Ammon's horn (tissue), 1 donor: Measurements from ENCODE around the gene CLDN1.

Experiments used
- DNase-seq: peaks from one replicate; pipeline ENCODE4 v3.0.0-alpha.2; 2016; ENCODE audit warnings: low spot score

The CLDN1 gene, protein sequence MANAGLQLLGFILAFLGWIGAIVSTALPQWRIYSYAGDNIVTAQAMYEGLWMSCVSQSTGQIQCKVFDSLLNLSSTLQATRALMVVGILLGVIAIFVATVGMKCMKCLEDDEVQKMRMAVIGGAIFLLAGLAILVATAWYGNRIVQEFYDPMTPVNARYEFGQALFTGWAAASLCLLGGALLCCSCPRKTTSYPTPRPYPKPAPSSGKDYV

DNA sequence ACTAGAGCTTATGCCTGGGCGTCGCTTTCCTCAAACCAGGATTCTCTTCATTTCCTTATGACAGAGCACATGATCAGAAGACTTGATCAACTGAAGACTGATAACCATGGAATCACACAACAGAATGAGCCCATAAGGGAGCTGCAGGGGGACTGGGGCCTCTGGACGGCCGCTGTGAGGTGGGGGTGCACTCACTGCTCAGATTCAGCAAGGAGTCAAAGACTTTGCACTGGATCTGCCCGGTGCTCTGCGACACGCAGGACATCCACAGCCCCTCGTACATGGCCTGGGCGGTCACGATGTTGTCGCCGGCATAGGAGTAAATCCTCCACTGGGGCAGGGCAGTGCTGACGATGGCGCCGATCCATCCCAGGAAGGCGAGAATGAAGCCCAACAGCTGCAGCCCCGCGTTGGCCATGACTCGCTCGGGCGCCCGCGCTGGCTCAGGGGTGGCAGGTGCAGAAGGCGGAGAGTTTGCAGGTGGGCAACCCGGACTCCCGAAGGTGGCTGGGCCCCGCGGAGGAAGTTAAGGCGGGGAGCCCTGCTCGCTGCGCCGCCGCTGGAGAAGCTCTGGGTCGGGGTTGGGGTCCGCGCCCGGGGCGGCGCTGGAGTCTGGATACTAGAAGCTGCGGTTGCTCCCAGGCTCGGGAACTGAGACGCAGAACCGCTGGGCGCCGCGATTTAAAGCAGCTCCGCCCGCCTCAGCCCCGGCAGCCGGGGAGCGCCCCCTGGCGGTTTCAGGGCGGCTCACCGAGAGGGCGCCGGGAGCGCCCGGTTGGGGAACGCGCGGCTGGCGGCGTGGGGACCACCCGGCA, at the start of gene CLDN1:
TSS of gene CLDN1 (minus strand) at position 658 of the 815 bp plus-strand sequence. CDS start at position 418, 240 bp downstream.
- DNase-seq: peak; percentile 79

DNA sequence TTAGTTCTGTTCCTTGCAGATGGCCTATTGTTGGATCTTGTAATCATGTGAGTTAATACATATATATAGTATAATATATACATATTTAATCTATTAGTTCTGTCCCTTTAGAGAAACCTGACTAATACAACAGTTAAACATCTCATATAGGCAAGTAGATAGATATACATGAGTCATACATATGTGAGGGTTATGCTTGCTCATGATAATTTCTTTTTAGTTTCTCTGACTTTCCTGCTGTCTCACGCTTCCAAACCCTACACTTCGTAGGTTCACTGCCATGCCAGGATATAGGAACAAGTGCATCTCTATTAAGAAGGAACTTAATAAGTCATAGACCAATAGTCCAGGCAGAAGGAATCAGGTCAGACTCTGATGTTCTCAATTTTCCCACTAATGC, 48.9 kb upstream of the CLDN1 start:
- no peak for DNase-seq

DNA sequence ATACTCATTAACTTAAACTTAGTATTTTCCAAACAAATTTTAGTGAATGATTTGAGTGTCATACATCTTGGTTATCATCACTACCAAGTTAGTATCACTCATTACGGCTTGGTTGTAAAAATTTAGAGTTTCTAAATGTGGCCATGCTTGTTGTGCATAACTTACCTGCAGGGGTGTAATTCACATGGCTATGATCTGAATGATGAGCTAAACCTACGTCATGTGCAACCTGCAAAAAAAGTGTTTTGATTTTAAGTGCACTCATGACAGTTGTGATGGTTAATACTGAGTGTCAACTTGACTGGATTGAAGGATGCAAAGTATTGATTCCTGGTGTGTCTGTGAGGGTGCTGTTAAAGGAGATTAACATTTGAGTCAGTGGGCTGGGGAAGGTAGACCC, 48.1 kb upstream of the CLDN1 start:
- DNase-seq: no peak

DNA sequence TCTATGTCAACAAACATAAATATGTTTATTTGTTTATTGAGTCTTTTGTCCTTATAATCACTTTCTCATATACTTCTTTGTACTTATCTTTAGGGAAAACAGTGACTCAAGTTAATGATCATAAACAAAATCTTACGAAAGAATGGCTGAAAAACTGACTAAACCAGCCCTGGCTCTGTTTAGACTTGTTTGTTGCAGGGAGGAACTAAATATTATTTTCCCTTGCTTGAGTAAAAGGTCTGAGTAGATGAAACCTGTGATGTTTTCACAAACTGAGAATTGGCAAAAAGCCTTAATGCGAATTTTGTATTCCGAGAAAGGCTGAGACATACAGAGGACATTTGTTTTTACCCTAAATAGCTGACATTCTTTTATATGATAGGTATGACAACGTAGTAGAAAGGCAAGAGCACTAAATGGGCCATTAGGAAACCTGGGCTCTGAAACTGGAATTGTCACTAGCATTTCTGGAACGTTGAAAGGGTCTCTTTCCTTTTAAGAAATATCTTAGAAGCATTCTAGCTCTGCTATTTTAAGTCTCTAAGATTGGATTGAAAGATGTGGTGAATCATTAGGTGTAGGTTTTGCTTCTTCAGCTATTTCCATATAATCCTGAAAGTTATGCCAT, 47.5 kb upstream of the CLDN1 start:
- DNase-seq: no peak

DNA sequence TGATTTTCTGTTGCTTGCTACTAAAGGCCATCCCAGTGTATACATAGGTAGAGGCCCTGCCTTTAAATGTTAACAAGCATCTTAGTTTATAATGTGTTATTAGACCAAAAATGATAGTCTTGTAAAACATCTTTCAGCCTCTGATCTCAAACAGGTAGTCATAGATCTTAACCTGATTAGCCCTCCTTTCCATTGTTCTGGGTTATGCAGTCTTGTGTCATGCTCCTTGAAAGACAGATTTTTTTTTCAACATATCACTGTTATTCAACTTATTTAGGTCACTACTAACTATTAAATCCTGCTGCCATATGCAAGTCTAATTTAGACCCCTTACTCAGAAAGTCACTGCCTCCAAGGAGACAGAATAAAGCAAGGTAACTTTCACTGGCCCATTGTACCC, 46.6 kb upstream of the CLDN1 start:
- no peak for DNase-seq

DNA sequence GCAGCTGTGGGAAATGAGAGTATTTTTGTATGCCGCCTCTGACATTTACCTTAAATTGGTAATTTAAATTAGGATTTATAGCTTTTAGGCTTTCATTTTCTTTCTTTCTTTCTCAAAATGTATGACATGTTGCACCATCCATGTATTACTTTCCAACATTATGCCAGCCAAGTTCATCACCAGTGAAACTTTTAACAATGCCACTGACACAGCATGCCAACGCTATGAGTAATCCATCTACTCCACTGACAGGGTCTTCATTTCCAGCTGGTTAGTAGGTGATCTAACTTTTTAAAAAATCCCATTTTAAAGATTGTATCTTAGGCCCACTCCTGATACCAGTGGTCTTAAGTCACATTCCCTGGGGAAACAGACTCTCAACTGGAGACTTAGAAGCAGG, 43.9 kb upstream of the CLDN1 start:
- no peak for DNase-seq

DNA sequence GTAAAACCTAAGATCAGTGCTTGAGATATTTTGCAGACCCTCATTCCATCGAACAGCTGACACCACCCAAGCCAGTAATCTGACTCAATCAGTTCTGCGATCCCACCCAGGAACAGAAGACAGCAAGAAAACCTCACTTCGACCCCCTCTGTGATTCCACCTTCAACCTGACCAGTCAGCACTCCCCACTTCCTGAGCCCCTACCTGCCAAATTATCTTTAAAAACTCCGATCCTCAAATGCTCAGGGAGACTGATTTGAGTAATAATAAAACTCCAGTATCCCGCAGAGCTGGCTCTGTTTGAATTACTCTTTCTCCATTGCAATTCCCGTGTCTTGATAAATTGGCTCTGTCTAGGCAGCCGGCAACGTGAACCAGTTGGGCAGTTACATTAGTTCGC, 40.0 kb upstream of the CLDN1 start:
- DNase-seq: no peak

DNA sequence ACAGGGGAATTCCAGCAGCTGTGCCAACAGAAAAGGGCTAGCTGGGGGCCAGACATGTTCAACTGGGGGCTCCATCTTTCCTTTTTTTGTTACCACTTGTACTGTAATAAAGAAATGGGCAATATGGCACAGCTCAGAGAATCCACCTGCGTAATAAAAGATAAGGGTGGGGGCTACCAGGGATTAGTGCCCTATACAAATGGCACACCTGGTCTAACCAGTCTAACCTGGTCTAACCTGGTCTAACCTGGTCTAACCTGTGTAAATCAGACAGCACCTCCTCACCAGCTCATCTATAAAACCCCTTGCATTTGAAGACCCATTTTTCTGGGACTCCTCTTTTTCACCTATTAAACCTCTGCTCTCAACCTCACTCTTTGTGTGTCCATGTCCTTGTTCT, 39.5 kb upstream of the CLDN1 start:
- DNase-seq: no peak

DNA sequence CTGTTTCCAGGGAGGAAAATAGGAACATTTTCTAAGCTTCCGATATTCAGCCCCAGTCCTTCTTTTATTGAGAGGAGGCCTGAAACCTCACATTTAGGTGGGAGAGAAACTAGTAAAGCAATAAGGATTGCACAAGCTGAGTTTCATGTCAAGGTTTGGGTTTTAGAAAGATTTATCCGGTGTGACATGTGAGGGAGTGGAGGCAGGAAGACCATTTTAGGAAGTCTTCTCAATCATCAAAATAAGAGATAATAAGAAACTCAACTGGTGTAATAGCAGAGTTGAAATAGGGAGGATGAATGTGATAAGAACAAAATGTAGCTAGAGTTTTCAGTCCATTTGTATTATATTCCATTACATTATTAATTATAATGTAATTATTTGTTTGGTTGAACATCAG, 38.0 kb upstream of the CLDN1 start:
- DNase-seq: no peak

DNA sequence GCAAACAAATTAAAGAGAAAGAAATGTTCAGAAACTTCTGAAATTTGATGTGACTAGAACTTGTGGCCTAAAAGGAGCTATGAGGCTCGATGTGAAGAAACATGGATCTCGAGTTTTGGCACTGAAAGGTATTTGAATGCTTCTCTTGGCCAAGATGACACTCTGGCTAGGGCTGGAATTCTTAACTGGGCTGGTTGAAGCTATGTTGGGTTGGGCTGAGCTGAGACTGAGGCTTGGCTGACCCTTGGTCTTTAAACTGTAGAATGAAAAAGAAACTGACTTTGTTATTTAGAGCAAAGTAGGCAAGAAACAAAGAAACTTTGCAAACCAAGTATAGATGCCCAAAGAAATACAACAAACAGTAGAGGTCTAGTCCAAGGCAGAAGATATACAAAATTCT, 37.6 kb upstream of the CLDN1 start:
- DNase-seq: no peak

DNA sequence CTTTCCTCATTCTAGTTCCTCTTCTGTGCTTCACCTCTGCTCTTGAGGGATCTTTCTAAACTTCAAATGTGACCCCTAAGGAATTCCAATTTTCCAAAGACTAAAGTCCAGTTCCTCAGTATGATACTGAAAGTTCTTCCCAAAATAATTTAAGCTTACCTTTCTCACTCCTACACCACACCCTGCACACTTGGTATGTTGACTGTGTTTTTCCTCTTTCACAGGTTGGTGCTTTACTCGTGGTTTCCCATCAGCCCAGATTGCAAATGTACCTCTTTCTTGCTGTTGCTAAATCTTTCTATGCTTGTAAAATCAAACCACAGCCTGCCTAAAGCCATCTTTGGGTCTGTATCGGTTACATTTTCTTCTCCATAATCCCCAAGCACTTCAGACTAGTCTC, 35.2 kb upstream of the CLDN1 start:
- no peak for DNase-seq

DNA sequence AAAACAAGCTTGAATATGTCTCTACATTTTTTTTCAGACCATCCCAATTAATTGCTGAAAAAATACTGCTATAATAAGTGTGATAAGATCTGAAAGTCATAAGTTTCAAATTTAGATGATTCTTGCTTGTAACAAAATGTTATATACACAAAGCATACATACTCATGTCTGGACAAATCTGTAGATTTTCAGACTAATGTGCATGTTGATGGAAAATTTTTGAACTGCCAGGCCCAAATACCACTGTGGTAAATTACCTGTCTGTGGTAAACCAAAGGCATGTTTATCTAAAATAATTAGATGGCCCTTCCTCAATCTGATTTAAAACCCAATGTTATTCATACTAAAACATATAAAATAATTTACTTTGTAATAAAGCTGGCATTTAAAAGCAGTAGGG, 34.0 kb upstream of the CLDN1 start:
- DNase-seq: no peak

DNA sequence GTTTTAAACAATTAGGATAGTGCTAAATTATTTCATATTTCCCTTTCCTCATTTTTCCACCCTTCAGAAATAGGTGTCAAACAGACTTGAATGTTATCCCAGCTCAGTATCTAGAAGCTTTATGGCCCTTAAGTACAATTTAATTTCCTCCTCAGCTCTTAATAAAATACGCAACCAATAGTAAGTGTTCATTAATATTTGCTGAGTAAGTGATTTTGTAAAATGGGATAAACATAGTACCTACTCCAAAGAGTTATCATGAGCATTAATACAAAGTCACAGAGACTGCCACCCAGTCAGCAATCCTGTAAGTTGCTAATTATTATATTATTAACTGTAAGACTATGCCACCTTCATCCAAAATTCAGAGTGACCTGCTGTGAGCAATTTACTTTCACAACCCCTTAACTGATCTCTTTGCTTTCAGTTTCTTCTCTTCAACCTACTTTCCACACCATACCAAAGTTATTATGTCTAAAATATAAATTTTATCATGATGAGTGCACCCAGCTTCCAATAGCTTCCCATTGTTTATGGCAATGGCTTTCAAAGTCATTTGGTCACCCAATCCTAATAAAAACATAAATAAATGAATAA, 30.7 kb upstream of the CLDN1 start:
- DNase-seq: no peak

DNA sequence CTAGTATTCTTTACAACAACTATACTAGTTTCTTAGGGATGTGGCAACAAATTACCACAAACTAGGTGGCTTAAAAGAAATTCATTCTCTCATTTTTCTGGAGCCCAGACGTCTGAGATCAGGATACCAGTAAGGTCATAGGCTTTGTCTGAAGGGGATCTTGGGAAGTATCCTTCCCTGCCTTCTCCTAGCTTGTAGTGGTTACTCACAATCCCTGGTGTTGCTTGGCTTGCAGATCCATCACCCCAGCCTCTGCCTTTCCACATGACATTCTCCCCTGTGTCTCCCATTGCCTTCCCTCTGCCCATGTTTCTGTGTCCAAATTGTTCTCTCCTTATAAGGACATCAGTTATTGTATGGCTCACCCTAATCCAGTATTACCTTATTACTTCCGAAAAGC, 24.3 kb upstream of the CLDN1 start:
- DNase-seq: no peak

DNA sequence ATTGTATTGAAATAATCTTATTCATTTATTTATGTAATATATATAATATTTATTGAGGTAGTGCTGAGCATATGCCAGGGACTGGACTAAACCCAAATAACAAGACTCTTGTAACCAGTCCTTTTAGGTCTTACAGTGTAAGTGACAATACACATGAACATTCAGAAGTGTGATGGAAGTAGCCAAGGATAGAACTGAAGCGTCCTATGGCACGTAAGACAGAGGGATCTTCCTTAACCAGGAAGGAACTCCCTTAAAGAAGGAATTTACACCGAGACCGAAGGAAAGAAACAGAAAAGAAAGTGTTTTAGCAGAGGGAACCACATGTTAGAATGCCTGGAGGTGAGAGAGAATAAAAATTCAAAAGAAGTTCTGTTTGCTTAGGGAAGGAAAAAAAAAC, 23.6 kb upstream of the CLDN1 start:
- no peak for DNase-seq

DNA sequence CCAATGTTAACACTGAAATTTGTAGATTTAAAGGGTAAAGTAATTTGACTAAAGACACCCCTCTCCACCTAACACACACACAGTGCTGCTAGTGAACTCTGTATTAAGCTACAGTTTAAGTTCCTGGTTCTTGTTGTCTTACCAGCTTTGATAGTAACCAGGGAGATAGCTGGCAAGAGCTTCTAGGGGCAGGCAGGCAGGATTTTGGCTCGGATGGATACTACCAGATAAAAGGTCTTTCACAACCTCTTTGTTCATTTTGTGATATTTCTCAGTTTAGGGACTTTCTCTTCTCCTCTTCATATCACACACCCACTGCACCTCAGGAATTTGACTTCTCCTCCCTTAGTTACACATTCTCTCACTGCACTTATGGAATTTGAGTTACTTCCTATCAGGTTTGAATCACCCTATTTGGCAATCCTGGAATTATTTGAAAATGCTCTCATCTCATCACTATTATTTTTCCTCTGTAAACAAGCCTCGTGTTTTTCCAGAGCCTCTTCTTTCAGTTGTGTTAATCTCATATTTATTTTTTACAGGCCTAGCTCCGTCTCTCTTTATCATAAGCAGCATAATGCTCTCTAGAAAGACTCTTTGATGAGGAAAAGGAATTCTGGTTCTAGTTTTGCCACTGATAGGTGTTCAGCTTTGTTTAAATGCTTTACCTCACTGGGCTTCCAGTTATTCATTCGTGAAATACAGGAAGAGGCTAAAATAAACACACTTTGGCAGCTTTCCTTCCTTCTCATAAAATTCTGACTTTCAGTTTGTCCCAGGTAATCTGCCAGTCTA, 23.0 kb upstream of the CLDN1 start:
- no peak for DNase-seq

DNA sequence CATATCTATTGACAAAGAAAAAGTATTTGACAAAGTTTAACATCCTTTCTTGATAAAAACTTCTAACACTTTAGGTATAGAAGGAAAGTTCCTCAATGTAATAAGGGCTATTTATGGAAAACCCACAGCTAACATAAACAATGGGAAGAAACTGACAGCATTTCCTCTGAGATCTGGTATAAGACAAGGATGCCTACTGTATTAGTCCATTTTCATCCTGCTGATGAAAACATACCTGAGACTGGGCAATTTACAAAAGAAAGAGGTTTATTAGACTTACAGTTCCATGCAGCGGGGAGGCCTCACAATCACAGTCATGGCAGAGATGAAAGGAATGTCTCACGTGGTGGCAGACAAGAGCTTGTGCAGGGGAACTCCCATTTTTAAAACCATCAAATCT, 17.8 kb upstream of the CLDN1 start:
- DNase-seq: no peak

DNA sequence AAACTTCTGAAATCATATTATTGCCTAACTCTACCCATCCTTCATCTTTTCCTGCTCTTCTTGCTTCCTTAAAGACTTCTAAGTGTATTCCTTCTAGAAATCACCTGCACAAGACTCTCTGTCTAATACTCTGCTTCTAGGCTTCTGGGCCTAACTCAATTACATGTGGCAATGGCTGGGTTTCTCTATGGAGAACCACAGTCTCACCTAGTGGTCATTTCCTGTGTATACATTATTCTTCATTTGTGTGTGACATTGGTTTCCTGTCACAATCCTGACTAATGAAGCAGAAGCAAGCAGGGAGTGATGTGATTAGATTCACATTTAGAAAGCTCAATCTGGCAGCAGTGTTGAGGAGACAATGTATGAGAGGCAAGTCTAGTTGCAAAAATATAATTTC, 16.9 kb upstream of the CLDN1 start:
- DNase-seq: no peak

DNA sequence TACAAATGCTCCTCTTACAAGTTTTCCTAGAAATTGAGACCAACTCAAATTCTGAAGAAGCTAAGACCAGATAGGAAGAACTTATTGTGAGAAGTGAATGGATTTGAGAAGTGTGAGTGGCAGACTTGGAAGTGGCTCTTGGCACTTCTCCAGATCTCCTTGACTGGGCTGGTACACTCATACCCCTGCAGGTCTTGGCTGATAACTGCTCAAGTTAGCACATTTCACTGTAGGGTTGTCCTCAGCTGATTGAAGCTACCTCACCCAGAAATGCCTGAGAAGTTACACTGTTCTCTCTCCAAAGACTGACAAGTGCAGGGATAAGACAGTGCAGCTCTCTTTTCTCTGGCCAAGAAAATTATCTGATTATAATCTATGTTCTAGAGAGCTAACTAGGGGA, 16.5 kb upstream of the CLDN1 start:
- no peak for DNase-seq

DNA sequence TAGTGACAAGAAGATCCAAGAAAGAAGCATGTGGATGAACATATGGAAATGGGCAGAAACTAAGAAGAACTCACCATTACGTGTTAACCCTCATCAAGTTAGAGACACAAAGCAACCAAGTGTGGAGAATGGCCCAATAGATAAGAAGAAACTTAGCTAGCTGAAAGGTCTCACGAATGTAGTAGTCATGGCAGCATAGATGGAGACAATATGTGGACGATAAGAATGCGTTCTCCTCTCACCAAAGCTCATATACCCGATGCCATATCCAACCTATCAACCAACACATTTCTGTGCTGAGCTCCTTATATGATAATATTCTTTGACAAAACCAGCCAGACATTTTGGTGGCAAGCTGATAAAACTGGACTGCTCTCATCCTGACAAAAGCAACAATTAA, 15.1 kb upstream of the CLDN1 start:
- DNase-seq: no peak

DNA sequence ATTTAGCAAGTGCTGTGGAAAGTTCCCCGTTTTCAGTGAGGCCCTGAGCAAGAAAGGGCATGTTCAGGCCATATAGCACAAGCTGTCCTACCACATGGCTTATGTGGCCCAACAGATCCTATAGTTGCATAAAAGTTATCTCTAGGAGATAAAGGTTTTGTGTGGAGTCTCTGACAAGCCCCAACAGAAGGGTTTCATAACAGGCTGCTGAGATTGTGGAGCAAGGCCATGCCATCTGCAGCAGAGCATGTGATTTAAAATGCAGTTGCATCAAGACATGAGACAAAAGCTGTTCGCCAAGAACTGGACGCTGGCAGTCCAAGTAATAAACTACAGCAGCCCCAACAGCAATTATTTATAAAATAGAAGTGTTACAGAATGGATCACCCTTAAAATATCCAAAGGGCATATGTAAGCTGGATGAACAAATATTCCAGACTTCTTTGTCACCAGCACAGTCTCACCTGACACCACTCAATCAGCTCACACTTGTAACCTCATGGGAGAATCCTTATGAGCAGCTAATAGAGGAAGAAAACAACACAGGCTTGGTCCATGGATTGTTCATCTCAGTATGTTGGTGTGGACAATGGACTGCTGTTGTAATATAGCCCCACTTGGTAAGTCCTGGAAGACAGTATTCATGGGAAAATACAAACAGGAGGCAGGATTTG, 14.4 kb upstream of the CLDN1 start:
- DNase-seq: no peak

DNA sequence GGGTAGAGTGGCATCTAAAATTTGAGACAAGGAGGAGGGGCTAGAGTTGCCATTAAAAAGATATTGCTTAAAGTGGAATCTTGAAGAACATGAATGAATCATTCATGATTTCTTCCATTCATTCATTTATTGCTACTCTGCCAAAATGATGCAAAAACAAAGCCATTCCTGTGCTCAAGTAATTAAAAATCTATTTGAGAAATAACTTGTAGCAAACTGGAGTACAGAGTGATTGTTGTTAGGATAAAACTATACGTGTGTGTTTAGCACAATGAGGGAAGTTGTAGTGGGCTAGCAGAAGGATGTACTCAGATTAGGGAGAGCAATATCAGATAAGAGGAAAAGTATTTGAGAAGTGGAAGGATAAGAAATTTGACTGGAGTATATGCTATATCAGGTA, 11.7 kb upstream of the CLDN1 start:
- no peak for DNase-seq
